BLaER1 (cell line): ENCODE results near the gene ALB.

Experiments
- H3K27ac ChIP-seq: shearing (Covaris generic); formaldehyde crosslinking; 2 replicates; pipeline ENCODE4 v1.8.1; 2022
- H3K27me3 ChIP-seq: shearing (Covaris generic); formaldehyde crosslinking; 2 replicates; pipeline ENCODE4 v1.8.1; 2022
- H3K36me3 ChIP-seq: shearing (Covaris generic); formaldehyde crosslinking; 2 replicates; pipeline ENCODE4 v1.8.1; 2022
- H3K4me1 ChIP-seq: shearing (Covaris generic); formaldehyde crosslinking; 2 replicates; pipeline ENCODE4 v1.8.1; 2022
- H3K4me2 ChIP-seq: shearing (Covaris generic); formaldehyde crosslinking; 2 replicates; pipeline ENCODE4 v1.8.1; 2022
- H3K4me3 ChIP-seq: shearing (Covaris generic); formaldehyde crosslinking; 2 replicates; pipeline ENCODE4 v1.8.1; 2022
- H3K9ac ChIP-seq: shearing (Covaris generic); formaldehyde crosslinking; 2 replicates; pipeline ENCODE4 v1.8.1; 2022
- H3K9me3 ChIP-seq: shearing (Covaris generic); formaldehyde crosslinking; 2 replicates; pipeline ENCODE4 v1.8.1; 2022
- H4K20me1 ChIP-seq: shearing (Covaris generic); formaldehyde crosslinking; 2 replicates; pipeline ENCODE4 v1.8.1; 2022
- Cebpa-rat ChIP-seq: shearing (Covaris generic); IDR thresholded peaks from 2 replicates; pipeline ENCODE4 v1.8.1; 2022

The ALB gene

DNA sequence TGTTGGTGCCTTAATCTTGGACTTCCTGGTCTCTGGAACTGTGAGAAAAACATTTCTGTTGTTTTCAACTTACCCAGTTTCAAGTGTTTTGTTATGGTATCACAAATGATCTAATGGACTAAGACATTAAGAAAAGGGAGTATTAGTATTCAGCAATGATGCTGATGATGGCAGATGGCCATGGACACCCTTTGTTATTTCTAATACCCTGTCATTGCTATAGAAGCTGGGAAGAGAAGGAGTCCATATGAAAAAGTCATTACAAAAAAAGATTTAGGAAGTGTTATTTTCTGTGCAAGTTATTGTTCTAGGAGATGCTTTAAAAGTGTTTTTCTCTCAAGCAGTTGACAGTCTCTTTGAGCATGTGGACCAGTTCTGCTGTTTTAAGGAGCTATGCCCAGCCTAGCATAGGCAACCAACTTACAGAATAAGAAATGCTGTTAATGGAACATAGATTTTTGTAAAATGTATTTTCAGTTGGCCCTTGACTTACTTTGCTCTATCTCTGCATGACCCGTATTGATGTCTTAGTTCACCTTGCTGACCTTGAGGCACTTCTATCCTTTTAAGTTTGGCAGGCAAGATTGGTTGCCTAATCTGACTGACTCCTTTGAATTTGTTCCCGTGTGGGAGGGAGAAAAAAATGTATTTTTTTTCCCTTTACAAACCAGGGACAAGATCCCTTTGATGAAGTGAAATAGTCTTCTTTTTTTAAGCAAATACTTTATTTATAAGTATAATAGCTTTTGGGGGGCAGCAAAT is 25.9 kb downstream of the ALB start:
- Histone ChIP-seq H3K36me3 (no peaks in the 10 kb centered on the region), H3K27me3 (no peaks in the 10 kb centered on the region), H3K4me1 (no peaks in the 10 kb centered on the region), H4K20me1 (no peaks in the 10 kb centered on the region), H3K4me2 (no peak overlapping the region), H3K9ac (no peak overlapping the region), H3K27ac (no peak overlapping the region), H3K9me3 (no peaks in the 10 kb centered on the region), H3K4me3 (no peak overlapping the region)
- TF ChIP-seq Cebpa-rat: no peak

DNA sequence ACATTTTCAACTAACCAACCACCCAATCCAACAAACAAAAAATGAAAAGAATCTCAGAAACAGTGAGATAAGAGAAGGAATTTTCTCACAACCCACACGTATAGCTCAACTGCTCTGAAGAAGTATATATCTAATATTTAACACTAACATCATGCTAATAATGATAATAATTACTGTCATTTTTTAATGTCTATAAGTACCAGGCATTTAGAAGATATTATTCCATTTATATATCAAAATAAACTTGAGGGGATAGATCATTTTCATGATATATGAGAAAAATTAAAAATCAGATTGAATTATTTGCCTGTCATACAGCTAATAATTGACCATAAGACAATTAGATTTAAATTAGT is 27.7 kb downstream of the ALB start:
- no peaks in the 10 kb centered on the region for H3K36me3 ChIP-seq
- no peaks in the 10 kb centered on the region for H4K20me1 ChIP-seq
- H3K4me2 ChIP-seq: no peak overlapping the region
- H3K9me3 ChIP-seq: no peaks in the 10 kb centered on the region
- no peak overlapping the region for H3K27ac ChIP-seq
- no peaks in the 10 kb centered on the region for H3K27me3 ChIP-seq
- no peak overlapping the region for H3K4me3 ChIP-seq
- H3K4me1 ChIP-seq: no peaks in the 10 kb centered on the region
- H3K9ac ChIP-seq: no peak overlapping the region
- no peak for TF ChIP-seq Cebpa-rat

DNA sequence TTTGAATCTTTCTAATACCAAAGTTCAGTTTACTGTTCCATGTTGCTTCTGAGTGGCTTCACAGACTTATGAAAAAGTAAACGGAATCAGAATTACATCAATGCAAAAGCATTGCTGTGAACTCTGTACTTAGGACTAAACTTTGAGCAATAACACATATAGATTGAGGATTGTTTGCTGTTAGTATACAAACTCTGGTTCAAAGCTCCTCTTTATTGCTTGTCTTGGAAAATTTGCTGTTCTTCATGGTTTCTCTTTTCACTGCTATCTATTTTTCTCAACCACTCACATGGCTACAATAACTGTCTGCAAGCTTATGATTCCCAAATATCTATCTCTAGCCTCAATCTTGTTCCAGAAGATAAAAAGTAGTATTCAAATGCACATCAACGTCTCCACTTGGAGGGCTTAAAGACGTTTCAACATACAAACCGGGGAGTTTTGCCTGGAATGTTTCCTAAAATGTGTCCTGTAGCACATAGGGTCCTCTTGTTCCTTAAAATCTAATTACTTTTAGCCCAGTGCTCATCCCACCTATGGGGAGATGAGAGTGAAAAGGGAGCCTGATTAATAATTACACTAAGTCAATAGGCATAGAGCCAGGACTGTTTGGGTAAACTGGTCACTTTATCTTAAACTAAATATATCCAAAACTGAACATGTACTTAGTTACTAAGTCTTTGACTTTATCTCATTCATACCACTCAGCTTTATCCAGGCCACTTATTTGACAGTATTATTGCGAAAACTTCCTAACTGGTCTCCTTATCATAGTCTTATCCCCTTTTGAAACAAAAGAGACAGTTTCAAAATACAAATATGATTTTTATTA is 28.3 kb downstream of the ALB start:
- no peaks in the 10 kb centered on the region for H3K27me3 ChIP-seq
- H3K4me2 ChIP-seq: no peak overlapping the region
- no peaks in the 10 kb centered on the region for H3K9me3 ChIP-seq
- no peaks in the 10 kb centered on the region for H3K36me3 ChIP-seq
- no peak overlapping the region for H3K9ac ChIP-seq
- no peaks in the 10 kb centered on the region for H3K4me1 ChIP-seq
- no peak overlapping the region for H3K4me3 ChIP-seq
- H4K20me1 ChIP-seq: no peaks in the 10 kb centered on the region
- H3K27ac ChIP-seq: no peak overlapping the region
- TF ChIP-seq Cebpa-rat: no peak

DNA sequence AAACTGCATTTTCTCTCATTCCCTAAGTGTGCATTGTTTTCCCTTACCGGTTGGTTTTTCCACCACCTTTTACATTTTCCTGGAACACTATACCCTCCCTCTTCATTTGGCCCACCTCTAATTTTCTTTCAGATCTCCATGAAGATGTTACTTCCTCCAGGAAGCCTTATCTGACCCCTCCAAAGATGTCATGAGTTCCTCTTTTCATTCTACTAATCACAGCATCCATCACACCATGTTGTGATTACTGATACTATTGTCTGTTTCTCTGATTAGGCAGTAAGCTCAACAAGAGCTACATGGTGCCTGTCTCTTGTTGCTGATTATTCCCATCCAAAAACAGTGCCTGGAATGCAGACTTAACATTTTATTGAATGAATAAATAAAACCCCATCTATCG is 29.1 kb downstream of the ALB start:
- no peaks in the 10 kb centered on the region for H3K27me3 ChIP-seq
- no peaks in the 10 kb centered on the region for H4K20me1 ChIP-seq
- no peaks in the 10 kb centered on the region for H3K9me3 ChIP-seq
- H3K4me2 ChIP-seq: no peak overlapping the region
- no peak overlapping the region for H3K27ac ChIP-seq
- TF ChIP-seq Cebpa-rat: no peak
- no peak overlapping the region for H3K4me3 ChIP-seq
- H3K36me3 ChIP-seq: no peaks in the 10 kb centered on the region
- no peaks in the 10 kb centered on the region for H3K4me1 ChIP-seq
- no peak overlapping the region for H3K9ac ChIP-seq

DNA sequence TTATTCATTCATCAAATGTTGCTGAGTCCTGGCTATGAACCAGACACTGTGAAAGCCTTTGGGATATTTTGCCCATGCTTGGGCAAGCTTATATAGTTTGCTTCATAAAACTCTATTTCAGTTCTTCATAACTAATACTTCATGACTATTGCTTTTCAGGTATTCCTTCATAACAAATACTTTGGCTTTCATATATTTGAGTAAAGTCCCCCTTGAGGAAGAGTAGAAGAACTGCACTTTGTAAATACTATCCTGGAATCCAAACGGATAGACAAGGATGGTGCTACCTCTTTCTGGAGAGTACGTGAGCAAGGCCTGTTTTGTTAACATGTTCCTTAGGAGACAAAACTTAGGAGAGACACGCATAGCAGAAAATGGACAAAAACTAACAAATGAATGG is 30.2 kb downstream of the ALB start:
- no peak for TF ChIP-seq Cebpa-rat
- no peak overlapping the region for H3K4me3 ChIP-seq
- H3K27ac ChIP-seq: no peak overlapping the region
- H4K20me1 ChIP-seq: no peaks in the 10 kb centered on the region
- no peak overlapping the region for H3K4me2 ChIP-seq
- H3K4me1 ChIP-seq: no peaks in the 10 kb centered on the region
- no peak overlapping the region for H3K9ac ChIP-seq
- H3K36me3 ChIP-seq: no peaks in the 10 kb centered on the region
- no peaks in the 10 kb centered on the region for H3K9me3 ChIP-seq
- H3K27me3 ChIP-seq: no peaks in the 10 kb centered on the region

DNA sequence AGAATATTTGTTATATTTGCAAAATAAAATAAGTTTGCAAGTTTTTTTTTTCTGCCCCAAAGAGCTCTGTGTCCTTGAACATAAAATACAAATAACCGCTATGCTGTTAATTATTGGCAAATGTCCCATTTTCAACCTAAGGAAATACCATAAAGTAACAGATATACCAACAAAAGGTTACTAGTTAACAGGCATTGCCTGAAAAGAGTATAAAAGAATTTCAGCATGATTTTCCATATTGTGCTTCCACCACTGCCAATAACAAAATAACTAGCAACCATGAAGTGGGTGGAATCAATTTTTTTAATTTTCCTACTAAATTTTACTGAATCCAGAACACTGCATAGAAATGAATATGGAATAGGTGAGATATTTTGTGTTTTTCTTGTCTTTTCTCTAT is 31.9 kb downstream of the ALB start, which contains the start of gene AFP:
Gene AFP (plus strand): TSS at position 238 of the 400 bp plus-strand sequence. CDS start 42 bp downstream, at position 280.
- H4K20me1 ChIP-seq: no peaks in the 10 kb centered on the region
- H3K4me3 ChIP-seq: no peak within 1 kb of the TSS
- H3K36me3 ChIP-seq: no peaks in the 10 kb centered on the region
- H3K9me3 ChIP-seq: no peaks in the 10 kb centered on the region
- H3K9ac ChIP-seq: no peak within 1 kb of the TSS
- H3K4me2 ChIP-seq: no peak within 1 kb of the TSS
- no peaks in the 10 kb centered on the region for H3K4me1 ChIP-seq
- no peaks in the 10 kb centered on the region for H3K27me3 ChIP-seq
- TF ChIP-seq Cebpa-rat: no peak
- no peak within 1 kb of the TSS for H3K27ac ChIP-seq

DNA sequence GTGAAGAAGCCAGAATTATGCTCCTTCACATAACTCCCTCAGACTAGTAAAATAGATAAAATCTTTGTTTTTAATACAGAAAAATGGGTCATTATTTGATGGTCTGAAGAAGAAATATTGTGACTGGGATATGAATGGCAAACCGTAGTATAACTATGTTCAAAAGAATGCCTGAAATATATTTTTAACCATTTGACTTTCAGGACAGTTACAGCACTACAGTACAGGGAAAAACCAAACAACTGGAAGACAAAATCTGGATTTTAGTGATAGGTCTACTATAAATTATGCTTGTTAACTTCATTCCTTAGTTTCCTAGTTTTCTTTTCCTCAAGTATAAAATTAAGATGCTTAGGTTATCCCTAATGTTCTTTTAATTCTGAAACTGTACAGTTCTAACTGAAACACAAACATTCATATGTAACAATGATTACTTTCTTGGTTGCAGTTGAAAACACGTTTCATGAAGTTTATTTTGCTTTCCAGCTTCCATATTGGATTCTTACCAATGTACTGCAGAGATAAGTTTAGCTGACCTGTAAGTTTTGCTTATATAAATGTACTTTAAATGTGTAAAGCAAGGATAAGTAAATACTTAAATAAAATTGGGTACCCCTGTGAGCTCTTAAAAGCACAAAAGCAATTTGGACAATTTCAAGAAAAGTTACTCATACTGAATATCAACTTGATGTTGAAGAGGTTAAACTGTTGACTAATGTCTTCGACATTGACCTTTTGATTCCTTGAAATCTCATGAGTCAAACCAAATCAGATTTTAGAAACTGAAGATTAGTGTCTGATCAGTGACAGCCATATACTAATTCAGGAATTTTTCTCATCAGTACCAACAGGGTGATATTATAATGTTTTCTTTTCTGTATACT is 32.8 kb downstream of the ALB start:
- no peak for TF ChIP-seq Cebpa-rat
- H3K36me3 ChIP-seq: no peaks in the 10 kb centered on the region
- no peaks in the 10 kb centered on the region for H3K27me3 ChIP-seq
- H3K9me3 ChIP-seq: no peaks in the 10 kb centered on the region
- no peaks in the 10 kb centered on the region for H3K4me1 ChIP-seq
- H3K9ac ChIP-seq: no peak overlapping the region
- H3K4me3 ChIP-seq: no peak overlapping the region
- no peak overlapping the region for H3K27ac ChIP-seq
- no peak overlapping the region for H3K4me2 ChIP-seq
- no peaks in the 10 kb centered on the region for H4K20me1 ChIP-seq

DNA sequence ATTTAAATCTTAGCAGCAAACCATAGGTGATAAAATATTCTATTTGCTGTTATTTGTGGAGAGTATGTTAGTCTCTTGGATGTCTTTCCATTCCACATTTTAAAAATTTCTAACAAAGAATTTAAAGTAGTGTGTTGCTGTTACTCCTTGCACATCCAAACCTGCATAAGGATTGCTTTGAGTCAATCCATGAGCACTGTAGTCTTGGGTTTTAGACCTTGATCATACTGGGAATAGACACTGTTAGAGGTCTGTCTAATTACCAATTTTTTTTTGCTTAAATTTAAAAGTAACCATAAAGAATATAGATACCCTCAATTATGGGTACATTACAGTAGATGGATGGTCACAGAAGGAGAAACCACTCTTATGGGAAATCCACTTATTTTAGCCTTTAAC is 33.5 kb downstream of the ALB start:
- no peaks in the 10 kb centered on the region for H4K20me1 ChIP-seq
- no peaks in the 10 kb centered on the region for H3K27me3 ChIP-seq
- H3K4me3 ChIP-seq: no peak overlapping the region
- no peak overlapping the region for H3K4me2 ChIP-seq
- H3K27ac ChIP-seq: no peak overlapping the region
- no peaks in the 10 kb centered on the region for H3K36me3 ChIP-seq
- no peaks in the 10 kb centered on the region for H3K4me1 ChIP-seq
- no peak overlapping the region for H3K9ac ChIP-seq
- TF ChIP-seq Cebpa-rat: no peak
- H3K9me3 ChIP-seq: no peaks in the 10 kb centered on the region

DNA sequence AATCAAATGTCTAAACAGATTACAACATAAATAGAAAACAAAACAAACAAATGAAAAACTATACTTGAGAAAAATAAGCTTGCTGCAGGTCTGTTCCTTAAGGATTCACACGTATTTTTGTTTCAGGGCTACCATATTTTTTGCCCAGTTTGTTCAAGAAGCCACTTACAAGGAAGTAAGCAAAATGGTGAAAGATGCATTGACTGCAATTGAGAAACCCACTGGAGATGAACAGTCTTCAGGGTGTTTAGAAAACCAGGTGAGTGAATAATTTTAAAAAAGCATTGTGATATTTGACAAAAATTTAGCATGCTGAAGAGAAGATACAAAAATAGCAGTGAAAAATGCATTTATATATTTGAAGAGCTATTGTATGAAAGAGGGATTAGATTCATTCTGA is 34.0 kb downstream of the ALB start:
- Histone ChIP-seq H3K4me2 (no peak overlapping the region), H3K9ac (no peak overlapping the region)
- TF ChIP-seq Cebpa-rat: no peak

More for the DNA sequence above, 34.0 kb downstream of the ALB start:
- Histone ChIP-seq H4K20me1 (no peaks in the 10 kb centered on the region), H3K4me3 (no peak overlapping the region), H3K4me1 (no peaks in the 10 kb centered on the region), H3K27me3 (no peaks in the 10 kb centered on the region), H3K27ac (no peak overlapping the region), H3K9me3 (no peaks in the 10 kb centered on the region), H3K36me3 (no peaks in the 10 kb centered on the region)
